ENCODE results near the gene KCNQ1.

The KCNQ1 gene

GRCh38 chr11:2539371-2540222 lies 94.8 kb downstream of the KCNQ1 start:
- no peak for ATAC-seq

- ATAC-seq, result no peak
Observed at GRCh38 chr11:2540223-2540991, 95.6 kb downstream of the KCNQ1 start.

GRCh38 chr11:2540992-2541680 lies 96.3 kb downstream of the KCNQ1 start:
- no peak for ATAC-seq

- ATAC-seq, result no peak
Observed at GRCh38 chr11:2541881-2542361, 97.1 kb downstream of the KCNQ1 start.

- ATAC-seq, result no peak
Observed at GRCh38 chr11:2542406-2542805, 97.6 kb downstream of the KCNQ1 start.

- ATAC-seq, result no peak
Observed at GRCh38 chr11:2547806-2548205, 103.0 kb downstream of the KCNQ1 start.

- ATAC-seq, result no peak
Observed at GRCh38 chr11:2548596-2548995, 103.8 kb downstream of the KCNQ1 start.

- ATAC-seq, result no peak
Observed at GRCh38 chr11:2549080-2549479, 104.3 kb downstream of the KCNQ1 start.

GRCh38 chr11:2549491-2549875 lies 104.7 kb downstream of the KCNQ1 start:
- ATAC-seq, result no peak

GRCh38 chr11:2549876-2550605 lies 105.2 kb downstream of the KCNQ1 start:
- no peak for ATAC-seq

- no peak for ATAC-seq
Observed at GRCh38 chr11:2550606-2550970, 105.8 kb downstream of the KCNQ1 start.

- no peak for ATAC-seq
Observed at GRCh38 chr11:2551131-2551530, 106.3 kb downstream of the KCNQ1 start.

- ATAC-seq, result no peak
Observed at GRCh38 chr11:2552210-2552609, 107.4 kb downstream of the KCNQ1 start.

GRCh38 chr11:2553198-2553597 lies 108.4 kb downstream of the KCNQ1 start:
- no peak for ATAC-seq

- no peak for ATAC-seq
Observed at GRCh38 chr11:2553886-2554285, 109.1 kb downstream of the KCNQ1 start.

- no peak for ATAC-seq
Observed at GRCh38 chr11:2554338-2555207, 109.8 kb downstream of the KCNQ1 start.

- ATAC-seq, result no peak
Observed at GRCh38 chr11:2555336-2555735, 110.5 kb downstream of the KCNQ1 start.

- no peak for ATAC-seq
Observed at GRCh38 chr11:2555891-2556290, 111.1 kb downstream of the KCNQ1 start.

- no peak for ATAC-seq
Observed at GRCh38 chr11:2557381-2557780, 112.6 kb downstream of the KCNQ1 start.

- no peak for ATAC-seq
Observed at GRCh38 chr11:2558397-2558796, 113.6 kb downstream of the KCNQ1 start.

GRCh38 chr11:2558861-2559526 lies 114.2 kb downstream of the KCNQ1 start:
- no peak for ATAC-seq

Data from activated CD4-positive, CD25-positive, alpha-beta regulatory T cell treated with anti-CD3 and anti-CD28 coated beads, Interleukin-2, amount 50 U/mL, for 24 hours (primary cell).